Measurements from ENCODE around the gene IQCH. TPM values are rescaled to one million over a fixed set of nuclear protein-coding genes. Genes with fewer than 3 reads are reported as not detected.

IQCH gene
- total and polyA plus RNA-seq, 9 donors, result 0.69 to 1.8 (median 0.97) TPM

- WGBS (ENCODE audit: insufficient coverage), result under 1% methylated on average over 88 of the region's 91 CpGs
- DNase-seq, result peak; percentile 91
- H3K27ac ChIP-seq (ENCODE audit: low read length), result peak within 1 kb of the TSS; percentile 87
- H3K9me3 ChIP-seq (replicated peaks; ENCODE audit: control insufficient read depth, low read depth, low read length), result no peaks in the 10 kb centered on the region
- H3K4me3 ChIP-seq (ENCODE audit: low read length), result peak within 1 kb of the TSS; percentile 51
- peaks cover 17% of the 10 kb centered on the region for H3K36me3 ChIP-seq (ENCODE audit: control insufficient read depth, insufficient read depth, low read length)
- no peaks in the 10 kb centered on the region for H3K27me3 ChIP-seq (ENCODE audit: control insufficient read depth, insufficient read depth, low read length)
- peaks cover 13% of the 10 kb centered on the region for H3K4me1 ChIP-seq (ENCODE audit: control insufficient read depth, insufficient read depth, low read length)
Measured at GRCh38 chr15:67542420-67543347, 288.1 kb downstream of the IQCH start, which contains the start of gene MAP2K5. MAP2K5 (plus strand) TSS chr15:67542703; CDS start chr15:67543336, 633 bp downstream.

GRCh38 chr15:67543348-67543718 is 288.7 kb downstream of the IQCH start:
- Histone ChIP-seq H3K4me1 (ENCODE audit: control insufficient read depth, insufficient read depth, low read length) (peaks cover 17% of the 10 kb centered on the region), H3K36me3 (ENCODE audit: control insufficient read depth, insufficient read depth, low read length) (peaks cover 17% of the 10 kb centered on the region), H3K4me3 (ENCODE audit: low read length) (peak overlapping the region; percentile 51), H3K27me3 (ENCODE audit: control insufficient read depth, insufficient read depth, low read length) (no peaks in the 10 kb centered on the region), H3K27ac (ENCODE audit: low read length) (peak overlapping the region; percentile 87), H3K9me3 (replicated peaks; ENCODE audit: control insufficient read depth, low read depth, low read length) (no peaks in the 10 kb centered on the region)
- 12% methylated on average over 6 of the region's 7 CpGs for WGBS (ENCODE audit: insufficient coverage)
- DNase-seq, result peak; percentile 29

GRCh38 chr15:67544475-67544874 is 289.9 kb downstream of the IQCH start:
- no CpG with 5 or more reads among the region's 3 CpGs for WGBS (ENCODE audit: insufficient coverage)
- Histone ChIP-seq H3K4me1 (ENCODE audit: control insufficient read depth, insufficient read depth, low read length) (peaks cover 20% of the 10 kb centered on the region), H3K4me3 (ENCODE audit: low read length) (no peak overlapping the region)

GRCh38 chr15:67545864-67546263 is 291.3 kb downstream of the IQCH start:
- no peaks in the 10 kb centered on the region for H3K27me3 ChIP-seq (ENCODE audit: control insufficient read depth, insufficient read depth, low read length)
- peaks cover 22% of the 10 kb centered on the region for H3K36me3 ChIP-seq (ENCODE audit: control insufficient read depth, insufficient read depth, low read length)
- H3K9me3 ChIP-seq (replicated peaks; ENCODE audit: control insufficient read depth, low read depth, low read length), result no peaks in the 10 kb centered on the region
- no peak overlapping the region for H3K4me3 ChIP-seq (ENCODE audit: low read length)
- WGBS (ENCODE audit: insufficient coverage), result 20% methylated on average over 1 of the region's 3 CpGs
- no peak overlapping the region for H3K27ac ChIP-seq (ENCODE audit: low read length)
- H3K4me1 ChIP-seq (ENCODE audit: control insufficient read depth, insufficient read depth, low read length), result peaks cover 23% of the 10 kb centered on the region
- DNase-seq, result no peak

More at GRCh38 chr15:67544475-67544874, 289.9 kb downstream of the IQCH start:
- no peaks in the 10 kb centered on the region for H3K27me3 ChIP-seq (ENCODE audit: control insufficient read depth, insufficient read depth, low read length)
- H3K36me3 ChIP-seq (ENCODE audit: control insufficient read depth, insufficient read depth, low read length), result peaks cover 17% of the 10 kb centered on the region
- H3K27ac ChIP-seq (ENCODE audit: low read length), result no peak overlapping the region
- no peak for DNase-seq
- no peaks in the 10 kb centered on the region for H3K9me3 ChIP-seq (replicated peaks; ENCODE audit: control insufficient read depth, low read depth, low read length)

- Histone ChIP-seq H3K9me3 (replicated peaks; ENCODE audit: control insufficient read depth, low read depth, low read length) (no peaks in the 10 kb centered on the region), H3K27ac (ENCODE audit: low read length) (no peak overlapping the region), H3K4me3 (ENCODE audit: low read length) (no peak overlapping the region), H3K4me1 (ENCODE audit: control insufficient read depth, insufficient read depth, low read length) (peaks cover 21% of the 10 kb centered on the region), H3K36me3 (ENCODE audit: control insufficient read depth, insufficient read depth, low read length) (peaks cover 28% of the 10 kb centered on the region), H3K27me3 (ENCODE audit: control insufficient read depth, insufficient read depth, low read length) (no peaks in the 10 kb centered on the region)
- 83% methylated on average over 1 of the region's 2 CpGs for WGBS (ENCODE audit: insufficient coverage)
- DNase-seq, result no peak
Measured at GRCh38 chr15:67547064-67547463, 292.5 kb downstream of the IQCH start.

- Histone ChIP-seq H3K27me3 (ENCODE audit: control insufficient read depth, insufficient read depth, low read length) (no peaks in the 10 kb centered on the region), H3K4me1 (ENCODE audit: control insufficient read depth, insufficient read depth, low read length) (peaks cover 21% of the 10 kb centered on the region), H3K27ac (ENCODE audit: low read length) (peak overlapping the region; percentile 47), H3K9me3 (replicated peaks; ENCODE audit: control insufficient read depth, low read depth, low read length) (no peaks in the 10 kb centered on the region), H3K36me3 (ENCODE audit: control insufficient read depth, insufficient read depth, low read length) (peaks cover 29% of the 10 kb centered on the region), H3K4me3 (ENCODE audit: low read length) (no peak overlapping the region)
- DNase-seq, result no peak
- no CpG with 5 or more reads among the region's 3 CpGs for WGBS (ENCODE audit: insufficient coverage)
Measured at GRCh38 chr15:67547836-67548235, 293.2 kb downstream of the IQCH start.

- Histone ChIP-seq H3K27ac (ENCODE audit: low read length) (peak overlapping the region; percentile 47), H3K9me3 (replicated peaks; ENCODE audit: control insufficient read depth, low read depth, low read length) (no peaks in the 10 kb centered on the region), H3K27me3 (ENCODE audit: control insufficient read depth, insufficient read depth, low read length) (no peaks in the 10 kb centered on the region), H3K4me1 (ENCODE audit: control insufficient read depth, insufficient read depth, low read length) (peaks cover 17% of the 10 kb centered on the region), H3K36me3 (ENCODE audit: control insufficient read depth, insufficient read depth, low read length) (peaks cover 30% of the 10 kb centered on the region), H3K4me3 (ENCODE audit: low read length) (no peak overlapping the region)
- peak; percentile 79 for DNase-seq
- no CpG with 5 or more reads among the region's 2 CpGs for WGBS (ENCODE audit: insufficient coverage)
Measured at GRCh38 chr15:67548236-67548852, 293.8 kb downstream of the IQCH start.

- peak; percentile 60 for DNase-seq
- Histone ChIP-seq H3K27me3 (ENCODE audit: control insufficient read depth, insufficient read depth, low read length) (no peaks in the 10 kb centered on the region), H3K9me3 (replicated peaks; ENCODE audit: control insufficient read depth, low read depth, low read length) (no peaks in the 10 kb centered on the region), H3K4me3 (ENCODE audit: low read length) (no peak overlapping the region), H3K27ac (ENCODE audit: low read length) (no peak overlapping the region), H3K36me3 (ENCODE audit: control insufficient read depth, insufficient read depth, low read length) (peaks cover 30% of the 10 kb centered on the region), H3K4me1 (ENCODE audit: control insufficient read depth, insufficient read depth, low read length) (peaks cover 10% of the 10 kb centered on the region)
- WGBS (ENCODE audit: insufficient coverage), result 41% methylated on average over 5 of the region's 8 CpGs
Measured at GRCh38 chr15:67548862-67549651, 294.5 kb downstream of the IQCH start.

GRCh38 chr15:67549736-67550135 is 295.1 kb downstream of the IQCH start:
- H3K36me3 ChIP-seq (ENCODE audit: control insufficient read depth, insufficient read depth, low read length), result peaks cover 26% of the 10 kb centered on the region
- H3K4me1 ChIP-seq (ENCODE audit: control insufficient read depth, insufficient read depth, low read length), result peaks cover 10% of the 10 kb centered on the region
- no peaks in the 10 kb centered on the region for H3K9me3 ChIP-seq (replicated peaks; ENCODE audit: control insufficient read depth, low read depth, low read length)
- peak; percentile 44 for DNase-seq
- H3K4me3 ChIP-seq (ENCODE audit: low read length), result no peak overlapping the region
- no peak overlapping the region for H3K27ac ChIP-seq (ENCODE audit: low read length)
- no CpG with 5 or more reads among the region's 3 CpGs for WGBS (ENCODE audit: insufficient coverage)
- no peaks in the 10 kb centered on the region for H3K27me3 ChIP-seq (ENCODE audit: control insufficient read depth, insufficient read depth, low read length)

All from muscle of leg (tissue), 11 donors.